ENCODE measurements around the gene RTP3.

Gene RTP3

GRCh38 chr3:46504789-46505188 lies 7.0 kb downstream of the RTP3 start:
- TF ChIP-seq CTCF (IDR thresholded peaks at IDR 0.05; ENCODE audit: control insufficient read depth, extremely low read depth, insufficient read depth), result no peak
- no peak overlapping the region for H3K4me3 ChIP-seq (ENCODE audit: low read depth, low read length)
- DNase-seq (ENCODE audit: low read depth), result no peak

- no peak for DNase-seq (ENCODE audit: low read depth)
- no peak overlapping the region for H3K4me3 ChIP-seq (ENCODE audit: low read depth, low read length)
- TF ChIP-seq CTCF (IDR thresholded peaks at IDR 0.05; ENCODE audit: control insufficient read depth, extremely low read depth, insufficient read depth), result no peak
Observed at GRCh38 chr3:46505953-46506352, 8.2 kb downstream of the RTP3 start.

DNA sequence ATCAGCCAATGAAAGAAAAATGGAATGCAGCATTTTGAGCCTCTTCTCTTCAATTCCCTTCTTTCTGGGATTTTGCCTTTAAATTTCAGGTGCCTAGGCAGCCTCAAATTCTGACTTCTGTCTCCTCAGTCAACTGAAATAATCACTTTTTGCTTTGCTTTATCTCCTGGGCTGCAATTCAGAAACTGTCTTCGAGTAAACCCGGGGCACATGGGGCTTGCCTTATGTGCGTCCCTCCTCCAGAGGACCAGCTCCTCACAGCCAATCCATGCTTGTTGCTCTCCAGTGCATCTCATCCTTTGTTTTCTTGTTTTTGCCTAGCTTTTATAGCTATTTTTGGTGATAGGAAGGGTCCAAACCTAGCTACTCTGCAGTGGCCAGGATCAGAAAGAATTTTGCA lies 8.8 kb downstream of the RTP3 start:
- no peak for DNase-seq (ENCODE audit: low read depth)
- no peak for TF ChIP-seq CTCF (IDR thresholded peaks at IDR 0.05; ENCODE audit: control insufficient read depth, extremely low read depth, insufficient read depth)
- no peak overlapping the region for H3K4me3 ChIP-seq (ENCODE audit: low read depth, low read length)

DNA sequence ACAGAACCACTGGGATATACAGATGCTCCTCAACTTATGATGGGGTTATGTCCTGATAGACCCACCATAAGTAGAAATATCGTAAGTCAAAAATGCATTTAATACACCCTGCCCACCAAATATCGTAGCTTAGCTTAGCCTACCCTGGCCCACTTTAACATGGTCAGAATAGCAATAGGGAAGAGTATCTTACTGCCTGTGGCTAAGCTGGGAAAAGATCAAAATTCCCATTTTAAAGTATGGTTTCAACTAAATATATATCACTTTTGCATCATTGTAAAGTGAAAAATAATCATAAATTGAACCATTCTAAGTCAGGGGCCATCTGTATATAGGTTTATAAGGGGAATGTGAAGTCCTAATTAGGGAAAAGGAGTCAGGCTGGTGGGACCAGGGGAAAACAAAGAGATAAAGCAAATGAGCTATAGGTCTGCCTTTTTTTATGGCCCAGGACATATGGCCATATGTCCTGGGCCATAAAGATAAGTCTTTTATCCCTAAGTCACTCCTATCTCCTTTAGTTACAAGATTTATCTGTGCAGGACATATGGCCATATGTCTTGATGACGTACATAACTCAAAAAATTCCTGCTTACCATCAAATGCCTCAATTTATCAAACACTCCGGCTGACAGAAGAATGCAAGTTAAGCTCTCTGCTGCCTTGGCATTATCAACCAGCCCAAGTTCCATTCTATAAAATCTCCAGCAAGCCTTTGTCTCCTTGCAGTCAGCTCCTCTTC lies 11.2 kb downstream of the RTP3 start:
- TF ChIP-seq CTCF (IDR thresholded peaks at IDR 0.05; ENCODE audit: control insufficient read depth, extremely low read depth, insufficient read depth), result no peak
- H3K4me3 ChIP-seq (ENCODE audit: low read depth, low read length), result no peak overlapping the region
- DNase-seq (ENCODE audit: low read depth), result no peak

- no peak overlapping the region for H3K4me3 ChIP-seq (ENCODE audit: low read depth, low read length)
- DNase-seq (ENCODE audit: low read depth), result no peak
- no peak for TF ChIP-seq CTCF (IDR thresholded peaks at IDR 0.05; ENCODE audit: control insufficient read depth, extremely low read depth, insufficient read depth)
Observed at GRCh38 chr3:46509661-46510187, 11.9 kb downstream of the RTP3 start.

DNA sequence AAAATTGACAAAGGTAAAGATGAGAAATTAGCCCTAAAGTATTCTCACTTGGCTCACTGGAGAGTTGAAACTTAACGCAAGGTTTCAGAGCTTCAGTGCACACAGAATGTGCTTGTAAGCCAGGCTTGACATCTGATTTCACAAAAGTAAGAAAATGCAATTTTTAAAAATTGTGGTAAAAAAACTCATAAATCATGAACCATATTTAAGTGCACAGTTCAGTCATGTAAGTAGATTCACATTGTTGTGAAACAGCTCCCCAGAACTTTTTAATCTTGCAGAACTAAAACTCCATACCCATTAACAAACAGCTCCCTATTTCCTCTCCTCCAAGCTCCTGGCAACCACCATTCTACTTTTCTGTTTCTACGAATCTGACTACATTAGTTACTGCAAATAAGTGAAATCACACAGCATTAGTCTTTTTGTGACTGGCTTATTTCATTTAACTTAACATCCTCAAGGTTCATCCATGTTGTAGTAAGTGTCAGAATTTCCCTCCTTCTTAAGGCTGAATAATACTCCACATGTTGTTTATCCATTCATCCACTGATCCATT lies 14.5 kb downstream of the RTP3 start:
- TF ChIP-seq CTCF (IDR thresholded peaks at IDR 0.05; ENCODE audit: control insufficient read depth, extremely low read depth, insufficient read depth), result no peak
- no peak for DNase-seq (ENCODE audit: low read depth)
- no peak overlapping the region for H3K4me3 ChIP-seq (ENCODE audit: low read depth, low read length)
